IPS DF 6.9 (cell line): ENCODE data around the gene UNC93A.
"Not testable (repeated sequence)": the region's sequence is repeated elsewhere in the genome, so short reads cannot be mapped to it uniquely, and the experiment has no call there.

Source experiments
- DNase-seq: peaks from one replicate; pipeline ENCODE4 v3.0.0-alpha.2; 2013; ENCODE audit warnings: low read depth, low spot score
- H3K27ac ChIP-seq: one replicate; pipeline ENCODE4 v1.5.1; 2013; ENCODE audit warnings: low read length, control low read depth
- H3K27me3 ChIP-seq: 2 replicates; pipeline ENCODE4 v1.6.1; 2013; ENCODE audit warnings: mild to moderate bottlenecking, low read length; ENCODE audit not compliant: control insufficient read depth, insufficient read depth
- H3K36me3 ChIP-seq: 2 replicates; pipeline ENCODE4 v1.6.1; 2013; ENCODE audit warnings: low read length; ENCODE audit not compliant: control insufficient read depth, insufficient read depth
- H3K4me1 ChIP-seq: 2 replicates; pipeline ENCODE4 v1.6.1; 2013; ENCODE audit warnings: low read length; ENCODE audit not compliant: control insufficient read depth, insufficient read depth
- H3K4me3 ChIP-seq: 2 replicates; pipeline ENCODE4 v1.5.1; 2013; ENCODE audit warnings: mild to moderate bottlenecking, low read length
- H3K9me3 ChIP-seq: 2 replicates; pipeline ENCODE4 v1.6.1; 2013; ENCODE audit warnings: low read length, inconsistent platforms; ENCODE audit not compliant: control insufficient read depth, insufficient read depth
- WGBS: extraction: QIAGEN DNeasy Blood & Tissue Kit; methylation state at CpG from one replicate; pipeline ENCODE4 v1.1.7; 2013; ENCODE audit warnings: mixed read lengths, missing lambda C conversion rate; ENCODE audit not compliant: insufficient read length, insufficient coverage; 5-methylcytosine and 5-hydroxymethylcytosine counted together

UNC93A gene

GRCh38 chr6:167303675-167304625, 12.8 kb downstream of the UNC93A start:
- no peaks in the 10 kb centered on the region for H3K9me3 ChIP-seq
- H3K27me3 ChIP-seq, result no peaks in the 10 kb centered on the region
- H3K4me1 ChIP-seq, result peaks cover 7% of the 10 kb centered on the region
- no peak for DNase-seq
- H3K27ac ChIP-seq, result no peak overlapping the region
- no peak overlapping the region for H3K4me3 ChIP-seq
- WGBS, result no CpG with 5 or more reads among the region's 22 CpGs
- no peaks in the 10 kb centered on the region for H3K36me3 ChIP-seq

GRCh38 chr6:167304912-167305311, 13.8 kb downstream of the UNC93A start:
- no CpG with 5 or more reads among the region's 2 CpGs for WGBS
- H3K4me1 ChIP-seq, result peaks cover 7% of the 10 kb centered on the region
- H3K4me3 ChIP-seq, result no peak overlapping the region
- H3K27ac ChIP-seq, result no peak overlapping the region
- no peaks in the 10 kb centered on the region for H3K27me3 ChIP-seq
- DNase-seq, result no peak
- H3K36me3 ChIP-seq, result no peaks in the 10 kb centered on the region
- no peaks in the 10 kb centered on the region for H3K9me3 ChIP-seq

- Histone ChIP-seq H3K4me3 (no peak overlapping the region), H3K9me3 (no peaks in the 10 kb centered on the region), H3K4me1 (peaks cover 7% of the 10 kb centered on the region), H3K36me3 (no peaks in the 10 kb centered on the region), H3K27me3 (no peaks in the 10 kb centered on the region), H3K27ac (no peak overlapping the region)
- no peak for DNase-seq
- WGBS, result no CpG with 5 or more reads among the region's 18 CpGs
Observed at GRCh38 chr6:167305796-167306195, 14.7 kb downstream of the UNC93A start.

GRCh38 chr6:167306401-167306998, 15.4 kb downstream of the UNC93A start:
- no peaks in the 10 kb centered on the region for H3K27me3 ChIP-seq
- H3K36me3 ChIP-seq, result no peaks in the 10 kb centered on the region
- H3K27ac ChIP-seq, result no peak overlapping the region
- H3K4me1 ChIP-seq, result peaks cover 7% of the 10 kb centered on the region
- no peak for DNase-seq
- no peak overlapping the region for H3K4me3 ChIP-seq
- no CpG with 5 or more reads among the region's 15 CpGs for WGBS
- H3K9me3 ChIP-seq, result no peaks in the 10 kb centered on the region

GRCh38 chr6:167307342-167307955, 16.3 kb downstream of the UNC93A start:
- Histone ChIP-seq H3K4me1 (peaks cover 7% of the 10 kb centered on the region), H3K4me3 (no peak overlapping the region), H3K9me3 (no peaks in the 10 kb centered on the region), H3K27ac (no peak overlapping the region), H3K27me3 (no peaks in the 10 kb centered on the region), H3K36me3 (no peaks in the 10 kb centered on the region)
- no CpG with 5 or more reads among the region's 20 CpGs for WGBS
- no peak for DNase-seq

GRCh38 chr6:167308207-167308606, 17.1 kb downstream of the UNC93A start:
- Histone ChIP-seq H3K9me3 (no peaks in the 10 kb centered on the region), H3K36me3 (no peaks in the 10 kb centered on the region), H3K27ac (no peak overlapping the region), H3K4me1 (peaks cover 7% of the 10 kb centered on the region), H3K4me3 (no peak overlapping the region), H3K27me3 (no peaks in the 10 kb centered on the region)
- WGBS, result no CpG with 5 or more reads among the region's 5 CpGs
- no peak for DNase-seq

GRCh38 chr6:167309355-167310192, 18.5 kb downstream of the UNC93A start:
- not testable (repeated sequence) for H3K27ac ChIP-seq, DNase-seq, H3K9me3 ChIP-seq, H3K4me3 ChIP-seq, H3K36me3 ChIP-seq, H3K27me3 ChIP-seq
- WGBS, result no CpG with 5 or more reads among the region's 17 CpGs
- H3K4me1 ChIP-seq, result peaks cover 12% of the 10 kb centered on the region

GRCh38 chr6:167311286-167311685, 20.2 kb downstream of the UNC93A start:
- no peak overlapping the region for H3K4me3 ChIP-seq
- no peak overlapping the region for H3K27ac ChIP-seq
- peaks cover 7% of the 10 kb centered on the region for H3K4me1 ChIP-seq
- WGBS, result no CpG with 5 or more reads among the region's 2 CpGs
- no peak for DNase-seq
- H3K27me3 ChIP-seq, result no peaks in the 10 kb centered on the region
- no peaks in the 10 kb centered on the region for H3K36me3 ChIP-seq
- H3K9me3 ChIP-seq, result no peaks in the 10 kb centered on the region

- H3K4me1 ChIP-seq, H3K36me3 ChIP-seq, H3K4me3 ChIP-seq, DNase-seq, H3K9me3 ChIP-seq, H3K27ac ChIP-seq, H3K27me3 ChIP-seq: not testable (repeated sequence)
- WGBS, result no CpG with 5 or more reads among the region's 6 CpGs
Observed at GRCh38 chr6:167311691-167312090, 20.6 kb downstream of the UNC93A start.
